SK-N-DZ (cell line): Measurements from ENCODE around the gene FGD6. TPM values are rescaled to one million over a fixed set of nuclear protein-coding genes. Genes with fewer than 3 reads are reported as not detected.
A peak's percentile ranks its signal among the peaks of the same experiment; 100 is the strongest.
"Not testable (repeated sequence)": the region's sequence is repeated elsewhere in the genome, so short reads cannot be mapped to it uniquely, and the experiment has no call there.

Experiments used
- DNase-seq: peaks from one replicate; pipeline ENCODE4 v3.0.0-alpha.2; 2015; ENCODE audit warnings: low spot score
- polyA plus RNA-seq, 2 experiments: library from polyadenylated mRNA; depleted of rRNA; stranded (reverse); fragments of >200 nt; gene quantifications; 2 replicates each; pipeline ENCODE4 v1.2.3, GENCODE V29; 2014

The FGD6 gene
- polyA plus RNA-seq (2014; cell fraction: cytosol; rRNA removed), result 8.5 and 10.7 TPM in 2 replicates
- 9.6 and 16.9 TPM in 2 replicates for polyA plus RNA-seq (2014; cell fraction: nucleus; rRNA removed)

- peak; percentile 100 for DNase-seq
Measured at GRCh38 chr12:95217377-95218149, at the start of gene FGD6, which contains the start of gene VEZT. Gene FGD6 (minus strand): TSS chr12:95217467. CDS start chr12:95217240, 227 bp downstream. Gene VEZT (plus strand): TSS chr12:95217807. CDS start chr12:95217851, 44 bp downstream.

- DNase-seq, result no peak
Measured at GRCh38 chr12:95266254-95266653, 49.0 kb upstream of the FGD6 start.

- DNase-seq, result no peak
Measured at GRCh38 chr12:95265765-95266164, 48.5 kb upstream of the FGD6 start.

- no peak for DNase-seq
Measured at GRCh38 chr12:95262808-95263207, 45.5 kb upstream of the FGD6 start.

DNA sequence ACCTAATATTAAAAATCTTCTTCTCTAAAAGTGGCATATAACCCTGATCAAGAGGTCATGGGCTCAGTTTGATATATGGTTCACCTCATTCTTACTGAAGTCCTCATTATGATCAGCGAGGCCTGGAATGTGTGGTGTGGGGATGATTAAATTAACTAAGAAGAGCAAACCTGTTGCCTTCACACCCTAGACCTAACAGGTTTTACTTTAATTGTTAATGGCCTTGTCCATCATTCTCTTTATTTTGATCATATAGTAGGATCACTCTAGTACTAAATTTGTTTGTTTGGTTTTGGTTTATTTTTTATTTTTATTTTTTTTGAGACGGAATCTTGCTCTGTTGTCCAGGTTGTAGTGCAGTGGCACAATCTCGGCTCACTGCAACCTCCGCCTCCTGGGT lies 43.8 kb upstream of the FGD6 start:
- DNase-seq, result no peak

DNA sequence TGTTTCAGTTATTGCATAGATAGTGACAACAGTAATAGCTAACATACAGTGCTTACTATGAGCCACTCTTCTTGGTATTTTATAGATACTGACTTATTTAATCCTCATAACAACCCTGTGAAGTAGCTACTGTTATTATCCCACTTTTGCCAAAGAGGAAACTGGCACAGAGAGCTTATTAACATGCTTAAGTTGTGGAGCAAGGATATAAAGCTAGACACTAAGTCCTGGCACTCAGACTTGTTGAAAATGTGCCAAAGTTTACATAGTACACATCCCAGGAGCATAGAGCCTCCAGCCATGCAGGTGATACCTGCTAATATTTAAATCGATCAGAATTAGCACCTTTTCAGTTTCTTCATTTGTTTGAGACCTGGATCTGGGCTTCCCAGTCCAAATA lies 42.1 kb upstream of the FGD6 start:
- no peak for DNase-seq

DNA sequence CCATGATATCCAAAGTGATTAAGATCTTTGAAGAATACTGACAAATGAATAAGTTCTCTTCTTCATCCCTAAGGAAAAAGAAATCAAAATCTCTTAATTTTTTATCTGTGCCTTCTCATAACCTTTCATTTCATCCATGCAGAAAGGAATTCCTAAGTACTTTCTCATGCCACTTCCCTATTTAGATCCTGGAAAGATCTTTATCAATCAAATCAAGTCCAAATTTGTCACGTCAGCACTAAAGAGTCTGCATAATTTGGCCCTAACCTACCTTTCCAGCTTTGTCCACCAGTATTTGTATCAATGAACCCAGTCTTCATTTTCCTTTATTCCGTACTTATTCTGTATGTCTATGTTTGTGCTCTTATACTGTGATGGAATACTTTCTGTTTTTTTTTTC lies 41.5 kb upstream of the FGD6 start:
- no peak for DNase-seq

- no peak for DNase-seq
Measured at GRCh38 chr12:95258151-95258550, 40.9 kb upstream of the FGD6 start.

GRCh38 chr12:95257541-95257940 lies 40.3 kb upstream of the FGD6 start:
- no peak for DNase-seq

GRCh38 chr12:95253386-95253785 lies 36.1 kb upstream of the FGD6 start:
- DNase-seq, result no peak

DNA sequence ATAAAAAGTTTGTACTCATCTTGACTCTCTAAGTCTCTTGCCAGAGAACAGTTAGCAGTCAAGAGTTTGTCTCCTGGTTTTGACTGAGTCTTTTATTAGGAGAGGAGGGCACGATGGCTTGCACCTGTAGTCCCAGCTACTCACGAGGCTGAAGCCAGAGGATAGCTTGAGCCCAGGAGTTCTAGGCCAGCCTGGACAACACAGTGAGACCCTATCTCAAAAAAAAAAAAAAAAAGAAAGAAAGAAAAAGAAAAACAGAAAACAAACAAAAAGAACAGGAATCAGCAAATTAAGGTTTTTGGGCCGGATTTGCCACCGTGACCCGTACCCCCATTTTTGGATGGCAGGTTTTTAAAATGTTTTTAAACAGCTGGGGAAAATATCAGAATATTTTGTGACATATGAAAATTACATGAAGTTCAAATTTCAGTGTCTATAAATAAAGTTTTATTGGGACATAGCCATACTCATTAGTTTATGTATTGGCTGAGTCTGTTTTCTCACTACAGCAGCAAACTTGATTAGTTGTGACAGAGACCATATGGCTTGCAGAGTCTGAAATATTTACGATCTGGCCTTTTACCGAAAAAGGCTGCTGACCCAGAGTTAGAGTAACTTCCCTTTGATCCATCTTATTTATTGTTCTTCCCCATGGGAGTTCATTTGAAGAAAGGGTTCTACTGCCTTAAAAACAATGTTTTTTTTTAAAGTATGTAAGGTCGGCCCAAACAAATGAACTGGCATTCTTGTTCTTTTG lies 31.5 kb upstream of the FGD6 start:
- peak; percentile 87 for DNase-seq

DNA sequence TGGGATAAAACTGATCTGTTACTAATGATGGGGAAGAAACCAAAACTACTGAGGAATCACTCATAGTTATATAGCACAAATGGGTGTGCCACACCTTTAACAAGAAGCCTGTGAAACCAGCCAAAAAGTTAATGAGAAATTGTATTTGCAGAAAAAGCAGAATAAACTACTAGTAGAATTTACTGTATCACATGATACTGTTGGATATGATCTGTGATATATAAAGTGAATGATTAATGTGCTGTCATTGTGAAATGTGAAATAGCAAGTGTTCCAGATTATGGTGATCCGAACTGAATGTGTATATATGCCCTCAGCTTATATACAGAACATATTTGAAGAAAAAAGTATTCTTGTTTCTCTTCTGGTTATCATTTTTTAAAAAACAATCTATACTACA lies 30.8 kb upstream of the FGD6 start:
- no peak for DNase-seq

DNA sequence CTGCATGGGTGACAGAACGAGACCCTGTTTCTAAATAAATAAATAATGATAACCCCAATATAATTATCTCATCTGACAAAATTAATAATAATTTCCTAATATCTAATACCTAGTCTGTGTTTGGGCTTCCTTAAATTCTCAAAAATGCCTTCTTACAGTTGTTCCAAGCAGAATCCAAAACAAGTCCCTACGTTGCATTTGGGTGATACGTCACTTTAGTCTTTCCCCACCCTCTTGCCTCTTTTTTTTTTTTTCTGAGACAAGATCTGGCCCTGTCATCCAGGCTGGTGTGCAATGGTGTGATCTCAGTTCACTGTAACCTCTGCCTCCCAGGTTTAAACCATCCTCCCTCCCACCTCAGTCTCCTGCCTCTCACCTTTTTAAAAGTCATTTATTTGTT lies 27.1 kb upstream of the FGD6 start:
- DNase-seq, result no peak

DNA sequence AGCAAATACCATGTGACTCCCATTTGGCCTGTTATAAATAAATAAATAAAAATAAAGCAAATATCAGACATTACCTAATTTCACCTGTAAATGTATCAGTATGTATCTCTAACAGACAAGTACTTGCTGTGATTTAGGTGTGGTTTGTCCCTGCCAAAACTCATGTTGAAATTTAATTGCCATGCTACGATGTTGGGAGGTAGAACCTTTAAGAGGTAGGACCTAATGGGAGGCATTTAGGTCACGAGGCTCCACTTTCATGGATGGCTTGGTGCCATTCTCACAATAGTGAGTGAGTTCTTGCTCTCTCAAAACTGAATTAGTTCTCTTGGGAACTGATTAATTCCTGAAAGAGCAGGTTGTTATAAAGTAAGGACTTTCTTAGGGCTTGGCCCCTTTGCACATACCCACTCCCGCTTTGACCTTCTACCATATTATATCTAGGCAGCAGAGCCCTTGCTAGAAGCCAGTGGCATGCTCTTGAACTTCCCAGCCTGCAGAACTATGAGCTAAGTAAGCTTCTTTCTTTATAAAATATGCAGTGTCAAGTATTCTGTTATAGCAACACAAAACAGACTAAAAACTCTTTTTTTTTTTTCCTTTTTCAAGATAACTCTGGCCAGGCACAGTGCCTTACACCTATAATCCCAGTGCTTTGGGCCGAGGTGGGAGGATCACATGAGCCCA lies 26.4 kb upstream of the FGD6 start:
- no peak for DNase-seq

DNA sequence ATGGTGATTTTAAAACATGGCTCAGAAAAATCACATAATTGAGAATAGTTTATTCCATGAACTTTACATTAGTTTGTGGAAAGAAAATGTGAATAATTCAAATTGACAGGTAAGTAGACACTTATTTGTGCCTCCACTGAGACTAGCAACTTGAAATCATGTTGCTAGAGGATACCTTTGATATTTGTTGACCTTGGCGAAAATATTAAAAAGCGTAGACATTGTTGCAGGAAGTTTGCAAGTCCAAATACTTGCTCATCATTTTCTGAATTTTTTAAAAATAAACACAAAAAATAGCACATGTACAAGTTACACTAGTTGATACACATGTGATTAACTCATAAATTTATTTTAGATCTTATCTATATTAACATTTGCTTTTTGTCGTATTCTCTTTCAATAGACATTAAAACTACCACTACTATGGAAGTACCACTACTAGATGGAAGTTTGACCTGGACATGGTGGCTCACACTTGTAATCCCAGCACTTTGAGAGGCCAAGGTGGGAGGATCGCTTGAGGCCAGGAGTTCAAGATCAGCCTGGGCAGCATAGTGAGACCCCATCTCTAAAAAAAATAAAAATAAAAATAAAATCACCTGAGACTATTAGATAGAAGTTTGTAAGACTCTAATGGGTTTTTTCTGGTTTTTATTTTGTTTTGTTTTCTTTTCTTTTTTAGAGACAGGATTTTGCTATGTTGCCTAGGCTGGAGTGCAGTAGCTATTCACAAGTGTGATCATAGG lies 24.7 kb upstream of the FGD6 start:
- DNase-seq, result no peak

GRCh38 chr12:95241138-95241537 lies 23.9 kb upstream of the FGD6 start:
- DNase-seq, result not testable (repeated sequence)

- DNase-seq, result no peak
Measured at GRCh38 chr12:95240556-95240955, 23.3 kb upstream of the FGD6 start.

GRCh38 chr12:95239835-95240234 lies 22.6 kb upstream of the FGD6 start:
- DNase-seq, result not testable (repeated sequence)

GRCh38 chr12:95239216-95239615 lies 21.9 kb upstream of the FGD6 start:
- DNase-seq, result peak; percentile 32

- DNase-seq, result no peak
Measured at GRCh38 chr12:95238150-95238549, 20.9 kb upstream of the FGD6 start.

DNA sequence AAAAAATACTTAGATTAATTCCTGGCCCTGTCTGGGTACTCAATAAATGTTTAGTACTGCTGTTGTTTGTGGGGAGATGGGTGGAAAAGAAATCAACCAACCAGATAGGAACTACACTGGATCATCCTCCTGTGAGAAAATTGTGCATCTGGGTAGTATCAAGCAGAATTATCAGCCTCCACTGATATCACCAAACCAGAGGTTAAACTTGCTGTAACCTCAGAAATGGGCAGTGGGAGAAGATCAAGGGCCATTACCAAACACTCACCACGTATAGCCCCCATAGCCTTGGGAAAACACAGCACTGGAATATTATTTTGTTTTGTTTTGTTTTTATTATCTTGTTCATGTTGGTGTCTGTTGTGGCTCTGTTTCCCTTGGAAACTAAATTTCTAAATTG lies 20.0 kb upstream of the FGD6 start:
- DNase-seq, result peak; percentile 50
